ENCODE measurements around the gene XPO6. TPM values are rescaled to one million over a fixed set of nuclear protein-coding genes. Genes with fewer than 3 reads are reported as not detected.

Gene XPO6
- total RNA-seq, 4 donors from 2014 or later, result 94.7 to 272 (median 130) TPM

GRCh38 chr16:28204204-28204603 lies 7.6 kb downstream of the XPO6 start:
- Histone ChIP-seq H3K4me1 (peaks cover 0 to 12% (median 0%) of the 10 kb centered on the region in 4 donors), H3K36me3 (peaks cover 0 to 55% (median 0%) of the 10 kb centered on the region in 3 donors), H3K4me3 (no peak overlapping the region), H3K27me3 (no peaks in the 10 kb centered on the region), H3K9me3 (no peaks in the 10 kb centered on the region), H3K27ac (no peak overlapping the region)
- no peak for DNase-seq
- no peak for TF ChIP-seq POLR2A (IDR thresholded peaks at IDR 0.05)
- TF ChIP-seq CTCF (IDR thresholded peaks at IDR 0.05), result no peak

GRCh38 chr16:28202147-28202746 lies 9.5 kb downstream of the XPO6 start:
- Histone ChIP-seq H3K4me3 (no peak overlapping the region), H3K4me1 (no peaks in the 10 kb centered on the region)
- DNase-seq, result no peak

GRCh38 chr16:28200661-28201060 lies 11.1 kb downstream of the XPO6 start:
- H3K4me3 ChIP-seq, result no peak overlapping the region
- H3K36me3 ChIP-seq, result peaks cover 0 to 37% (median 0%) of the 10 kb centered on the region in 3 donors
- no peak for DNase-seq
- H3K27ac ChIP-seq, result peak overlapping the region in 1 of 4 donors; percentile 10
- no peak for TF ChIP-seq POLR2A (IDR thresholded peaks at IDR 0.05)
- no peak for TF ChIP-seq CTCF (IDR thresholded peaks at IDR 0.05)
- no peaks in the 10 kb centered on the region for H3K4me1 ChIP-seq
- no peaks in the 10 kb centered on the region for H3K9me3 ChIP-seq
- H3K27me3 ChIP-seq, result no peaks in the 10 kb centered on the region

More at GRCh38 chr16:28202147-28202746, 9.5 kb downstream of the XPO6 start:
- Histone ChIP-seq H3K27ac (peak overlapping the region in 1 of 4 donors; percentile 6), H3K9me3 (no peaks in the 10 kb centered on the region), H3K27me3 (no peaks in the 10 kb centered on the region), H3K36me3 (peaks cover 0 to 44% (median 0%) of the 10 kb centered on the region in 3 donors)
- TF ChIP-seq POLR2A (IDR thresholded peaks at IDR 0.05), result no peak
- peak in 1 of 6 experiments; percentile 5 for TF ChIP-seq CTCF (IDR thresholded peaks at IDR 0.05)

GRCh38 chr16:28196387-28196987 lies 15.3 kb downstream of the XPO6 start:
- DNase-seq, result no peak
- Histone ChIP-seq H3K27me3 (no peaks in the 10 kb centered on the region), H3K36me3 (peaks cover 0 to 14% (median 0%) of the 10 kb centered on the region in 3 donors), H3K4me1 (peaks cover 0 to 20% (median 15%) of the 10 kb centered on the region in 4 donors), H3K27ac (no peak overlapping the region), H3K9me3 (no peaks in the 10 kb centered on the region), H3K4me3 (no peak overlapping the region)
- TF ChIP-seq POLR2A (IDR thresholded peaks at IDR 0.05) (no peak), CTCF (IDR thresholded peaks at IDR 0.05) (no peak)

GRCh38 chr16:28195859-28196258 lies 15.9 kb downstream of the XPO6 start:
- no peak for DNase-seq
- peaks cover 0 to 20% (median 15%) of the 10 kb centered on the region in 4 donors for H3K4me1 ChIP-seq
- no peaks in the 10 kb centered on the region for H3K27me3 ChIP-seq
- no peak overlapping the region for H3K4me3 ChIP-seq
- H3K9me3 ChIP-seq, result no peaks in the 10 kb centered on the region
- TF ChIP-seq POLR2A (IDR thresholded peaks at IDR 0.05) (no peak), CTCF (IDR thresholded peaks at IDR 0.05) (no peak)
- H3K36me3 ChIP-seq, result peaks cover 0 to 8% (median 0%) of the 10 kb centered on the region in 3 donors
- no peak overlapping the region for H3K27ac ChIP-seq
